ENCODE results near the gene FOXA2.
"Not testable (repeated sequence)": the region's sequence is repeated elsewhere in the genome, so short reads cannot be mapped to it uniquely, and the experiment has no call there.

Gene FOXA2

DNA sequence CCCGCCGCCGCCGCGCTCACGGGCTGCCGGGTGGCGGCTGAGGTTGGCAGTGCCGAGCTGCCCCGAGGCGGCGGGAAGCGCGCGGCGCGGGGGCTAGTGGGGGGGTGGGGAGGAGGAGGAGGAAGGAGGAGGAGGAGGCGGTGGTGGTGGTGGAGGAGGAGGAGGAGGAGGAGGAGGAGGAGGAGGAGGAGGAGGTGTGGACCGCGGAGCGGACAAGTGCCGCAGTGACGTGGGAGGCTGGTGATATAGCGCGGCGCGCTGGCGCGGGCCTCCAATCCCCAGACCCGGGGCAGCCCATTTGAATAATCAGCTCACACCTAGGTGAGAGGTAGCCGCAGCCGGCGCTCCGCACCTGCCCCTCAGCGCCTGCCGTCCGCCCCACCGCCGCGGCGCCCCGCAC lies at the start of gene FOXA2:
Gene FOXA2, minus strand, starts transcription at position 51 of the 400 bp plus-strand sequence. CDS start 294 bp downstream, outside the sequence.
- DNase-seq: no peak

DNA sequence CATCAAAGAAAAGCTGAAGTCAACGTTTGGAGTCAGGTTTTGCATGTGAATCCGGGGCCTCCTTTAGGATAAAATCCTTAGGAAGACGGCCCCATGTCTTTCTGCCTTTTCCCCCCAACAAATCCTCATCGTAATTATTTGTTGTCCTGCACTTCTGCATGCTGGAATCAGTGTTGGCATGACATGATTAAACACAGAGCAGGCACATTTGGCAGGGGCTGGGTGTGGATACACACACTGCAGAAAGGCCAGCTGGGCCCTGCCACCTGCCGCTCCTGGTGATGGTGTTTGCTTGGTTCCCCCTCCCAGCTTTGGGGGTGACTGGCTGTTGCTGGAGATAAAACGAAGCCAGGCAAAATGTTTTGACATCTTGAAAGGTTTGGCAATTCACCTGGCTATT lies 46.3 kb upstream of the FOXA2 start:
- DNase-seq: no peak

DNA sequence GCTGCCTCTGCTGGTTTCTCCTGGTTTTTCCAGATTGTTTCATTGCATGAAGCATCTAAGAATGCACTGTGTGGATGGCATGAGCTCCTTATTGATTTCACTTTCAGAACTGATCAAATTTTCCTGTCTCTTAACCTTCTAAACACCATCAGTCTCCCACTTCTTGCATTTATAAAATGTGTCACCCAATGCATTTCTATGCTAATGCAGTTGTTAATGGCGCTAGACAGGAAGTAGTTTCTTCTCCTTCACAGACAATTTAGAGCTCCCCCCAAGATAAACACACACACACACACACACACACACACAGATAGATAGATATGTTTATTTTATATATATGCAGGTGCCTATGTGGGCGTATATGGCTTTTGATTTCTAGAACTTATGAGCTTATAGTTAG lies 45.6 kb upstream of the FOXA2 start:
- no peak for DNase-seq

DNA sequence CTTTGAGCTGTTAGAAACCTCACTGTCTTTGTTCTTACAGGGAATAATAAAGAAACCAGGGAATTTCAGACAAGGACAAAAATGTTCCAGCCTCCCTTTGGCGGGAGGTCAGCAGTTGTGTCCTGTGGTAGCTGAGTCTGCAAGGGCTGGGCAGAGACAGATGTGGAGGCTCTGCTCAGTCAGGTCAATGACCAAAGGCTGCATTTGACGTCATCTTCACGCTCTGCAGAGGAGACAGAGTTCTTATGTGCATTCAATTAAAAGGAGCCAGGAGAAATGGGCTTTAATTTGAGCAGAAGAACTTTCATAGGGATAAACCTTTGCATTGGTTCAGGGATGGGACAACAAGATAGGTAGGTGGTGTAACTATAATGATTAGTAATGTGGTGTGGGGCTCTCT lies 45.1 kb upstream of the FOXA2 start:
- DNase-seq: no peak

DNA sequence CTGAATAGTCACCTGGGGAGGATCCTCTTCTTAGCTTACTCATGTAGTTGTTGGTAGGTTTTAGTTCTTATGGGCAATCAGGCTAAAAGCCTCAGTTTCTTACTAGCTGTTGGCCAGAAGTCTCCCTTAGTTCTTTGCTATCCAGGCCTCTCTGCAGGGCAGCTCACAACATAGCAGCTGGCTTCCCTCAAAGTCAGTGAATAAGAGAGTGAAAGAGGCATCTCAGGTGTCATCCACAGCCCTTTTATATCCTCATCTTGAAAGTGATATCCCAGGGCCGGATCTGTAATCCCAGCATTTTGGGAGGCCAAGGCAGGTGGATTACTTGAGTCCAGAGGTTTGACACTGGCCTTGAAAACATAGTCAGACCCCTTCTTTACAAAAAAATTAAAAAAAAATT lies 42.1 kb upstream of the FOXA2 start:
- no peak for DNase-seq

DNA sequence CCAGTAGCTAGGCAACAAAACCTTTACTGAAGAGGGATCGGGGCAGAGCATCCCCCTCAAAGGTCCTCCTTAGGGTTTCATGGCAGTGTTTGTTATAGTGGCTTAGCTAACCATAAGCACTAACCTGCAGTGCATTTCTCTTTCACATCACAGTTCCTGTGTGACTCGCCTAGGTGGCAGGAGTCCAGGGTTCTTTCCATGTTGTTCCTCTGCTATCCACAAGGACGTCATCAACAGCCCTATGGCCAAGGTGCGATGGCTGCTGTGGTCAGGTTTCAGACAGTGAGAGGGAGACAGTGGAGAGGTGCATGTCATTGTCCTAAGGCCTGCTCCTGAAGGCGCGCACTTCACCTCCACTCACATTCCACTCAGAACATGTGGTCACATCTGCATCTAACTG lies 38.8 kb upstream of the FOXA2 start:
- DNase-seq: no peak

DNA sequence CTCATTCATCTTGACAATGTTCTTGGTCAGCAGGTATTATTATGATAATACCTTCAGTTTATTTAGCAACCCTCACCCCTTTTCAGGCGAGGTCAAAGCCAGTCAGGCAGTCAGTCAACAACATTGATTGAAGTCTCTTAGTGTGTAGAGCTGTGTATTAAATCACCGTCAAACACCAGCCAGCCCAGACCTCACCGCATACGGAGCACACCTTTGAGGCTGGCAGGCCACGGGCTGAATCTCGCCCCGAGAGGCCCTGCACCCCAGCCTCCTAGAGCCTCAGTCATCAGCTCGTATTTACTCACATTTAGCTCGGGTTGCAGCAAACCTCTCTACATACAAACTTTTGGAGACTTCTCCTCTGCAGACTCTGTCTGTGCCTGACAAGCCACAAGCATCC lies 36.0 kb upstream of the FOXA2 start:
- no peak for DNase-seq

DNA sequence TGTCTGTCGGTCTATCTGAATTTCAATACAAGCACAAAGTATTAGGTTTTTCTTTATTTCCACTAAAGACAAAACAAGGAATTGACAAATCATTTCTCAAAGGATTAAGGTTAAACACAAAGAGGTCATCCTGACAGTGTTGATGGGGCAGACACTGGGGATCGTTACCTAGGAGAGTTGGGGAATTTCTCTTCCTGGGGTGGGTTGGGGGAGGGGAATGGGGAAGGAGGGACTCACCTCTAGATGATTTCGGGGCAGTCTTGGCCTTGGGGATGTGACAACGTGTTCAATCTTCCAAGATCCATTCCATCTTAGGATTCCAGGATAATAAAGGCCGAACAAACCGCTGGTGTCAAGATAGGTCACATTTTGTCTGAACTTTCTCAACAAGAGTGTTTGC lies 35.4 kb upstream of the FOXA2 start:
- DNase-seq: no peak

DNA sequence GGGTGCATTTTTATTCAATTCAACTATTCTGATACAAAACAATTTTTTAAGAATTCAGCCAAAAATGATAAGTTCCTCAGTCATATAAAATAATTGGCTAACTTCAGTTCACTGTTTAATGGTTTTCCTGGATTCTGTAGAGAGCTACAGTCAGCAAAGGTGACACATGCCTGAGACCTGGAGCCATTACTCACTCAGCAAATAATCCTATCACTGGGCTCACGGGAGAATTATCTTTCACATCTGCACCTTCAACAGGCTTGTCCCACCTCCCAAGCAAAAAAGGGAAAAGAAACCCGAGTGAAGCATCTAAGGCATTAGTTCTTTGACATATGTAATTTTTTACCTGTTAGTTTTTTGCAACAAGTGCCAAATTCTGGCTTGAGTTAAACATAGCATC lies 34.9 kb upstream of the FOXA2 start:
- no peak for DNase-seq

DNA sequence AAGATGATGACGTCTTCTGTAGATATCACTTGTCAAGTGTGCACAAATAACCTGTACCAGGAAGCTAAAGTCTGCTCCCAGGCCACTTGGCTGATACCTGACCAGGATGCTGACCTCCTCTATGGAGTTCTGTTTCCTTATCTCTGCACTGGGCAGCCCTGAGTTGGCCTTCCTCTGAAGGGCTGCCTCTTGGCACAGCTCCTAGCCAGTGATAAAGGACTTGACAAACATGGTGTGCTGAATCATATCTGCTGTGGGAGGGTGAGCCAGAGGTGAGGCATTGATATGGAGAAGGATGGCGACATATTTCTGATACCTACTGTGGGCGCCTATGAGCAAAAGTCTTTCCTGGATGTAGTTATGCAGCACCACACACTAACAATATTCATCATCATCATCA lies 32.8 kb upstream of the FOXA2 start:
- DNase-seq: no peak

DNA sequence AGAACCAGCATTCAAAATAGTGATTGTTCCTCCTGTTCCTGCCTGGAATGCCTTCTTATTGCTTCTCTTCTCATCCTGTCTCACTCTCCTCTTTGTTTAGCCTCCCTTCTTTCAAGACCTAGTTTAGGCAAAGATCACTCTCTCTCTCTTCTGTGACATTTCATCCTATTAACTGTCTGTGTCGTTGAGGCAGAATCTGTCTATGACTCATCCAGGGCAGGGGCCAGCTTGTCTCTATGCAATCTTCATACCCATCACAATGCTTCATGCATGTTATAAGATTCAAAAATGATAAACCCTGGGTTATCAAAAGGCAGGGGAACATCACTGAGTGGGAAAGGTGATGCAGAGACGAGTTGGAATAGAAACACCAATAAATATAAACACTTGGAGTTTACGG lies 32.2 kb upstream of the FOXA2 start:
- no peak for DNase-seq

DNA sequence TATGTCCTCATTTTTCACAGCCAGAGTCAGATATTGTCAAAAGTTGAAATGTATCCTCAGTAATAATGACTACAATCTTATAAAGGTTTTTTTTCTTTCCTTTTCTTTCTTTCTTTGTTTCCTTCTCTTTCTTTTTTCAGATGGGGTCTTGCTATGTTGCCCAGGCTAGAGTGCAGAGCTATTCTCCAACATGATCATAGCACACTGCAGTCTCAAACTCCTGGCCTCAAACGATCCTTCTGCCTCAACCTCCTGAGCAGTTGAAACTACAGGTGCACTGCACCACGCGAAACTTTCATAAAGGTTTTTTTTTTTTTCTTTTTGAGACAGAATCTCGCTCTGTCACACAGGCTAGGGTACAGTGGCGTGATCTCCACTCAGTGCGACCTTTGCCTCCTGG lies 31.1 kb upstream of the FOXA2 start:
- no peak for DNase-seq

DNA sequence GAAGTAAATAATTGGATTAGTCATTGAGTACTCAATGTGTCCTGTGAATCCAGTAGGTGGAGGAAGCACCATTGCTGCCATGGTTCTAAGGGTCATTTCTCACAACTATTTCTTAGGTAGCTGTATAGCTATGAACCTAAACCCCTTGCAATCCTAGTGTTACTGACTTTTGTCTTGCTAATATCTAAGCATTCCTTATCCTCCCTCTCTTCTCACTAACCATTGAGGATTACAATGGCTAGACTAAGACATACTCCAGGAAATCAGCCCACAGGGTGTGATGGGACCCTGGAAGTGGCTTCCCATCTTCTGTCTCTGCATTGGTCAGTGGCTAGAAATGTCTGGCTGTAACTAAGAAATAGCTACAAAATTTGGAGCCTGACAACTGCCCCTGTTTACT lies 27.3 kb upstream of the FOXA2 start:
- DNase-seq: no peak

DNA sequence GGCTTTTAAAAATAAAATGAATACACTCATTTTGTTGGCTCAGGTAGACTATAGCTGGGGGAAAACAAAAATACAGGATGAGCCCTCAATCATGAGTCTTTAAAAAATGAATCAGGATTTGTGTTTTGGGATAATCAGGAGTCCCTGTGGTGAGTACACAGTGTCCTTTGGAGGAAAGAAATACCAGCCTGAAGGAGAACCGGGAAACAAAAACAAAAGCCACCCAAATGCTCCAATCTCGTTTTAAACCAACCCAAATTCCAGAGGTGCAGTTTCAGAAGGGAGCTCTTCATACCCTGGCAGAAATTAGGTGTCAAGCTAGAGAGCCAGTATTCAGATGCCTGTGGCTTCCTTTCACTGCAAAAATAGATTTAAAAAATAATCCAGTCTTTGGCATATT lies 23.3 kb upstream of the FOXA2 start:
- DNase-seq: no peak

DNA sequence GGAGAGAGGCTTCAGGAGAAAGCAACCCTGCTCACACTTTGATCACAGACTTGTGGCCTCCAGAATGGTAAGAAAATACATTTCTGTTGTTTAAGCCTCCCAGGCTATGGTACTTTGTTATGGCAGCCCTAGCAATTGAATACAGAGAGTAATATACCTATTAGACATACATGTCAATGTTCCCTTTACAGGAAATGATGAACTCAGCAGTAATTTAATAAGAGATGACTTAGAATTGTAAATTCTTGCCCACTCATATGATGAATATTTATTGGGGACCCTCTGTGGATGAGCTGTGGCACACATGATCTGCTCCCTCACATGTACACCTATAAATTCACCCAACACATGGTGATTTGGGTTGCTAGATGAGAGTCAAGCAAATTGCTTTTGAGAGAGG lies 20.4 kb upstream of the FOXA2 start:
- no peak for DNase-seq

DNA sequence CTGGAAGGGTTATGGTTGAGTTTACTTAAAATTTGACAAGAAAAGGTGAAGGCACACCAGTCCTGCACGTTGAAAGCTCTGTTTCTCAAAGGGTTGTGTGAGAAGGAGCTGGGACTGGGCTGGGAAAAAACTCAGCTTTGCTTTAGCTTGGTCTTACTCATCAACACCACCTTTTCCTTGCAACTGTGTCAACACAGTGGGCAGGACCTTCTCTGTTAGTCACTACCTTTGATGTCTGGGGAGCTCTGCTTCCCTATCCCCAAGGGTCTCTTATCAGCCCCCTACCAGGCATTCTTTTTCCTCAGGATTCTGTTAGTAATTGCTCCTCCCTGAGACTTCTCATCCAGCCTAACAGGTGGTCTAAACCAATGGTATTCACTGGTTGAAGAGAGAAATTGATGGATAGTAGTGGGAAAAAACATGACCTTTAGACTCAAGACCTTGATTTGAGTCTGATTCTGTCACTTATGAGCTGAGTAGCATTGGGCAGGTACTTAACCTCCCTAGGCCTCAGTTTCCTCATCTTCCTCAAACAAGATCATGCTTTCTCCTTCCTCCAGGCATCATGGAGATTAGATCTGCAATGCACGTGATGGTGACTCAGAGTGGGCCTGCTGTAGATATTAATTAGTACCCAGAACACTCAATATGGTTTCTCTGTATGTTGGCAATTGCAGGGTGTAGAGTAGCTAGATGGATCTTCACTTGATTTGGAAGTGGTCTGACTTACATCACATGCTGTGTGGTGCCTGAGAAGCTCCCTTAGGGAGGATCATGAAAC lies 17.2 kb upstream of the FOXA2 start:
- DNase-seq: no peak

DNA sequence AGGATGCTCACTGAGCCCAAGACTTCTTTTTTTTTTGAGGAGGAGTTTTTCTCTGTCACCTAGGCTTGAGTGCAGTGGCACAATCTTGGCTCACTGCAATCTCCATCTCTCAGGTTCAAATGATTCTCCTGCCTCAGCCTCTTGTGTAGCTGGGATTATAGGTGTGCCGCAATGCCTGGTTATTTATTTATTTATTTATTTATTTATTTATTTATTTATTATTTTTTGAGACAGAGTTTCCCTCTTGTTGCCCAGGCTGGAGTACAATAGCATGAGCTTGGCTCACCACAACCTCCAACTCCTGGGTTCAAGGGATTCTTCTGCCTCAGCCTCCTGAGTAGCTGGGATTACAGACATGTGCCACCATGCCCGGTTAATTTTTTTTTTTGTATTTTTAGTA lies 14.9 kb upstream of the FOXA2 start:
- not testable (repeated sequence) for DNase-seq

DNA sequence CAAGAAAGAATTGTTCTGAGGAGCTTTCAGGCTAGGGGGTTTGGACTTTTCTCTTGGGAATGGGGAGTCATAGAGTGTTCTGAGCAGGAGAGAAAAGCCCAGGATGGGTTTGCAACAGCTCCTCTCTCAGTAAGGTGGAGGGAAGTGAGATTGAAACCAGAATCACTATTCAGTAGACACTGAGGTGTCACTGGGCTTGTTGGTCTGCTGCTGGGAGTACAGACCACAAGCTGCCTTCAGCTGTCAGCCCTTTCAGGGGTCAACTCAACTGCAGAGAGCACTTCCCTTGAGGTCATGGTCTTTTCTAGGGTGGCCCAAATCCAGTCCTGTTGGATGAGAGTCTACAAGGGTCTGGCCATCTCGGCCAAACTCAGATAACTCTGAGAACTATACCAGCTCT lies 12.9 kb upstream of the FOXA2 start:
- no peak for DNase-seq

DNA sequence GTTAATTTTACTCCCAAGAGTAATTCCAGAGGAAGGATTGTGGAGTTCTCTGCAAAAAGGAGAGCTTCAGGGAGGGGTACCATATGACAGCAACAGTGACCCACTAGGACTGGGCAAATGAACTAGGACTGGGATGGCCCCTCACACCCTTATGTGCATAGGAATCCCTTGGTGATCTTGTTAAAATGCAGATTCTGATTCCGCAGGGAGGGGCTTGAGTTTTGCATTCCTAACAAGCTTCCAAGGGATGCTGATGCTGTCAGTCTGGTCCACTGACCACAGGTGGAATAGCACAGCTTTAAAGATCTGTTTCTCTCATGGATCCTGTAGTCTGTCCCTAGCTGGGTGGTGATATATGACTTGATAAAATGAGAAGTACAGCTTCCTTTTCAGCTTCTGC lies 6.3 kb upstream of the FOXA2 start:
- DNase-seq: no peak

DNA sequence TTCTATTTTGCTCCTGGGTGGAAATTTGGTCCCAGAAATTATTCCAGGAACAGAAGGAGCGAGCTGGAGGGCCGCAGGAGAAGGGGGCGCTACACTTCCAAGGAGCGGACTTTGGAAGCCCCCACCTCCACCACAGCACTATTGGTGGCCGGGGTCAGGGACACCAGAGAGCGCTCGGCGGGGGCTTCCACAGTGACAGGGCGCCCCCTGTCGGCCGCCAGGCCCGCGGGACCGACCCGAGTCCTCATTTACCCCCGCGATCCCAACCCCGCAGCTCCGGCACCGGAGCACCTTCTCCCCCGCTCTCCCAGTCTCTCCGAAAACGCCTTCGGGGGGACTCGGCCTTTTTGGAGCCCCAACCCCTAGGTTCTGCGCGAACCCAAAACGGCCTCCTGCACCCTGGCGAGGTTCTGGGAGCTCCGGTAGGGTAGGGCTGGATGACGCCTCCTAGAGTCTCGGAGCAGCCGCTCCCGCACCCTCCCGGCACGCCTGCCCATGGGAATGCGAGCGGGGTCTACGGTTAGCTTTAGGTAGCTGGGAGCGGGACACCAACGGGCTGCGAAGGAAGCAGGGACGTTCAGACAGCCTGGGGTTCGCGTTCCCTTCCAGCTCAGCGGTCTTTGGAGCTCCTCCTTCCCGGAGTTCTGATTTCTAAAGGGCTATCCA lies 2.4 kb upstream of the FOXA2 start:
- peak; percentile 69 for DNase-seq

DNA sequence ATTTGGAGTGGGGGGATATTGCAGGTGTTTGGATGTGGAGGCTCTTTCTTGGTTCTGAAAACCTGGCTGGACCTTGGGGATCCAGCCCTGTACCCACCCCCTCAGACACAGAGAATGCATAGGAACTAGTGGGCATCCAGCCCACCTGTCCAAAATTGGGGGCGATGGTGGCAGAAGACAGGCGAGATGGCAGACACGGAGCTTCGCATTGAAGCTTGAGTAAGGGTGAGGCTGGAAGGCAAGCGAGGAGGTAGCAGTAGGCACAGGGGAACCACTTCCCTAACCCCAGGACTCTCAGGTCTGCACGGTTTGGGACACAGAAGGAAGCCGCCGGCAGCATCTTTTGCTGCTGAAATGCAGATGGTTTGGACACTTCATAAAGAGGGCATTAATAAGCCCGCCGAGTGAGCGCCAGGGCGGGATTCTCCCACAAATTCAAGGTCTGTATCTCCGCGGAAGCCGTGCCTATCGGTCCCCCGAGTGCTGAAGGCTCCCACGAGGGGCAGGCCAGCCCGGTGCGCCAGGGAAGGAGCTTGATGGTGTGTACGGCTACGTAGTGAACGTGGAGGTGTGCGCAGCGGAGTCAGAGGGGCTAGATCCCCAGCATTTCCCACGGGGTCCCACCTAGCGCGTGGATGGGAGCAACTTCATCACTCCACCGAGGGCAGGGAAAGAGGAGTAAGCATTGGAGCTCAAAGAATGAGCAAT lies 1.6 kb upstream of the FOXA2 start:
- DNase-seq: no peak

DNA sequence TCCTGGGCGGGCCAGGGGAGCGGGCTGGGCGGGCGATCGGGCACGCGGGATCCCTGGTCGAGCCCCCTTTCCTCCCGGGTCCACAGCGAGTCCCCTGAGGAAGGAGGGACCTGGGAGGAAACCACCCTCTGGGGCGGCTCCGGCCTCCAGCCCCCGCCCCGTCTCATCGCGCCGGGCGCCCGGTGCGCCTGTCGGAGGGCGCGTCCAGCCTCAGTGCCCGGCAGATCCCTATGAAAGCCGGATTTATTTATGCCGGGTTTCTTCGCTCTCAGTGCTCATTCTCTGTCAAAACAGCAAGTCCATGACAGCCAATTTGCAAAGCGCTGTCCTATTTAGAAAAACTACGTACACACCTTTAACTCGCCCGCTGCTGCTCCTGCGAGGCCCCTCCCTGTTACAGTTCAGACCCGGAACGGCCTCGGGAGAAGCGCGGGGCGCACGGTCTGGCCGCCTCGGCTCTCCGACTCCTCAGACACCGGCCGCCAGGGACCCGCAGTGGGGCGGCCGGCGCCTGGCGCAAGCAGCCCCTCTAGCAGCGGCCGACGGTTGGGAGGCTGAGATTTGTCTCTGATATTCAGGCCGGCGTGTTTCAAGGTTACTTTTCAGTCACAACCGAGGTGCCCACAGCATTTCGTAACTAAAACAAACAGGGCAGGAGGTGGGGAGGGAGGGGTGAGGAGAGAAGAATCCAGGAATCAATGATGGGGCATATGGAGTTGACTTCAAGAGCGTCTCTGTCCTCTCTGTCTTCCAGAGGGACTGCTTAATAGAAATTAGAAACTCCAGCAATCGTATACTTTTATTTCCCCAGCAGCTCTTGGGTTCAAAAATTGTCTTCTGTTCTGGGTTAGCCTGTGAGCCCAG lies 782 bp upstream of the FOXA2 start:
- no peak for DNase-seq

Measured in activated CD8-positive, alpha-beta memory T cell treated with anti-CD3 and anti-CD28 coated beads, Interleukin-2, amount 50 U/mL, for 48 hours (primary cell).